ENCODE results near the gene RD3L.

The RD3L gene

DNA sequence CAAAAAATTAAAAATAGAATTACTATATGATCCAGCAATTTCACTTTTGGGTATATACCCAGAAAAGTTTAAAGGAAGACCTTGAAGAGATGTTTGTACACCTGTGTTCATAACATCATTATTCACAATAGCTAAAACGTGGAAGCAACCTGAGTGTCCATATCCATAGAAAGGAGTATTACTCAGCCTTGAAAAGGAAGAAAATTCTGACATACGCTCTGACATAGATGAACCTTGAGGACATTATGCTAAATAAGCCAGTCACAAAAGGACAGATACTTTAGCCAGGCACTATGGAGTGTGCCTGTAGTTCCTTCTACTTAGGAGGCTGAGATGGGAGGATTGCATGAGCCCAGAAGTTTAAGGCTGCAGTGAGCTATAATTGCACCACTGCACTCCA is 6.1 kb upstream of the RD3L start:
- H3K27me3 ChIP-seq (ENCODE audit: control insufficient read depth, insufficient read depth, low read length), result no peaks in the 10 kb centered on the region
- H3K9me3 ChIP-seq (ENCODE audit: control insufficient read depth, low read length), result no peaks in the 10 kb centered on the region
- no peaks in the 10 kb centered on the region for H3K36me3 ChIP-seq (ENCODE audit: control insufficient read depth, insufficient read depth, low read length)

GRCh38 chr14:103946975-103947374 is 4.6 kb upstream of the RD3L start:
- Histone ChIP-seq H3K4me1 (ENCODE audit: control insufficient read depth, insufficient read depth, low read length) (no peaks in the 10 kb centered on the region), H3K9me3 (ENCODE audit: control insufficient read depth, low read length) (no peaks in the 10 kb centered on the region), H3K27me3 (ENCODE audit: control insufficient read depth, insufficient read depth, low read length) (no peaks in the 10 kb centered on the region), H3K36me3 (ENCODE audit: control insufficient read depth, insufficient read depth, low read length) (no peaks in the 10 kb centered on the region), H3K4me3 (ENCODE audit: low read length) (no peak overlapping the region), H3K9ac (ENCODE audit: low read length) (no peak overlapping the region)

More for the DNA sequence above, 6.1 kb upstream of the RD3L start:
- Histone ChIP-seq H3K9ac (ENCODE audit: low read length) (no peak overlapping the region), H3K4me1 (ENCODE audit: control insufficient read depth, insufficient read depth, low read length) (no peaks in the 10 kb centered on the region), H3K4me3 (ENCODE audit: low read length) (no peak overlapping the region)

DNA sequence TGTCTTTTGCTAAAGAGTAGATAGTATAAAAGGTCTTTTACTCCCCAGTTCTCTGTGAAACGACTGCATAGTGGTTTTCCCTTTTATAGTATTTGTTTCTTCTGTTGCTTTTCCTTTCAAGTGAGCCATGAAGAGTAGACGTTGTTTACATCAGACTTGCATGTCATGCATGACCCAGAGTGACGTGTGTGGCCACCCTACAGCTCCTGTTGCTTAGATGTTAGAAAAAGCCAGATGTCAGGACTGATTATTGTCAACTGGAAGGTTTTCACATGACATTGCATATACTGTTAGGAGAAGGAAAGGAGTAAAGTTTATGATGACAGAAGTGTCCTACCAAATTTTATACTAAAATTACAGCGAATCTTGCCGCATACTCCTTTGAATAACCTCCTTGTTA is 1.3 kb upstream of the RD3L start:
- Histone ChIP-seq H3K27me3 (ENCODE audit: control insufficient read depth, insufficient read depth, low read length) (no peaks in the 10 kb centered on the region), H3K4me1 (ENCODE audit: control insufficient read depth, insufficient read depth, low read length) (no peaks in the 10 kb centered on the region), H3K36me3 (ENCODE audit: control insufficient read depth, insufficient read depth, low read length) (no peaks in the 10 kb centered on the region), H3K4me3 (ENCODE audit: low read length) (no peak overlapping the region), H3K9ac (ENCODE audit: low read length) (no peak overlapping the region), H3K9me3 (ENCODE audit: control insufficient read depth, low read length) (no peaks in the 10 kb centered on the region)

DNA sequence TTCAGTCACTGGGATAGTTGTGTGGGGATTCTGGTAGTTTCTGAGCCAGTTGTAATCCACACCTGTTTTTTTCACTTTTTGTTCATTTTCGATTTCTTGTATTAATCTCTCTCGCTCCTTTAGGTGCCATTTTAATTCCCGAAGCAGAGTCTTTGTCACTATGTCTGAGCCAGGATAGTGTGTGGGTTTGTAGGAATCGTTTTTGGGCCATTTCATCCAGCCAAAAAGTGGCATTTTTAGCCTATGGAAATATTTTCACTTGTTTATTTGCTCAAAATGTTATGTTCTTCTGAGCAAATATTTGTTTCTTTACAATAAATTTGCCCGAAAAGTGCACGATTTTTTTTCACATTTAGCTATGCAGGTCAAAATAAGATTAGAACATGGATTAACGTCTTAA is 867 bp downstream of the RD3L start:
- H3K9me3 ChIP-seq (ENCODE audit: control insufficient read depth, low read length), result no peaks in the 10 kb centered on the region
- no peak overlapping the region for H3K9ac ChIP-seq (ENCODE audit: low read length)
- H3K4me1 ChIP-seq (ENCODE audit: control insufficient read depth, insufficient read depth, low read length), result no peaks in the 10 kb centered on the region
- H3K4me3 ChIP-seq (ENCODE audit: low read length), result no peak overlapping the region
- no peaks in the 10 kb centered on the region for H3K36me3 ChIP-seq (ENCODE audit: control insufficient read depth, insufficient read depth, low read length)
- H3K27me3 ChIP-seq (ENCODE audit: control insufficient read depth, insufficient read depth, low read length), result no peaks in the 10 kb centered on the region

DNA sequence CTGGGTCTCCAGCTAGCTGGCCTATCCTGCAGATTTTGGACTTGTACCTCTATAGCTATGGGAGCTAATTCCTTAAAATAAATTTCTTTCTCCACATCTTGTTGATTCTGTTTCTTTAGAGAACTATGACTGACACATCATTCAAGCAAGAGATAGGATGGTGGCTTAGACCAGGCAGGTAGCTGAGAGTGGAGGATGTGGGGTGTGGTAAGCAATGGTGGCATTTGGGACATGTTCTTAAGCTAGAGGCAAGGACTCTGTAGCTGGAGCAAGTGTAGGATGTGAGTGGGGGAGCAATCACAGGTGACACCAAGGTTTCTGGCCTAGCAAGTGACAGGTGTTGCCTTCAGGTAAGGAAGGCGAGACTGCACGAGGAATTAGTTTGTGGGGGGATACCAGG is 7.2 kb downstream of the RD3L start:
- Histone ChIP-seq H3K36me3 (ENCODE audit: control insufficient read depth, insufficient read depth, low read length) (no peaks in the 10 kb centered on the region), H3K27me3 (ENCODE audit: control insufficient read depth, insufficient read depth, low read length) (no peaks in the 10 kb centered on the region), H3K9ac (ENCODE audit: low read length) (no peak overlapping the region), H3K4me3 (ENCODE audit: low read length) (no peak overlapping the region), H3K4me1 (ENCODE audit: control insufficient read depth, insufficient read depth, low read length) (no peaks in the 10 kb centered on the region), H3K9me3 (ENCODE audit: control insufficient read depth, low read length) (no peaks in the 10 kb centered on the region)

DNA sequence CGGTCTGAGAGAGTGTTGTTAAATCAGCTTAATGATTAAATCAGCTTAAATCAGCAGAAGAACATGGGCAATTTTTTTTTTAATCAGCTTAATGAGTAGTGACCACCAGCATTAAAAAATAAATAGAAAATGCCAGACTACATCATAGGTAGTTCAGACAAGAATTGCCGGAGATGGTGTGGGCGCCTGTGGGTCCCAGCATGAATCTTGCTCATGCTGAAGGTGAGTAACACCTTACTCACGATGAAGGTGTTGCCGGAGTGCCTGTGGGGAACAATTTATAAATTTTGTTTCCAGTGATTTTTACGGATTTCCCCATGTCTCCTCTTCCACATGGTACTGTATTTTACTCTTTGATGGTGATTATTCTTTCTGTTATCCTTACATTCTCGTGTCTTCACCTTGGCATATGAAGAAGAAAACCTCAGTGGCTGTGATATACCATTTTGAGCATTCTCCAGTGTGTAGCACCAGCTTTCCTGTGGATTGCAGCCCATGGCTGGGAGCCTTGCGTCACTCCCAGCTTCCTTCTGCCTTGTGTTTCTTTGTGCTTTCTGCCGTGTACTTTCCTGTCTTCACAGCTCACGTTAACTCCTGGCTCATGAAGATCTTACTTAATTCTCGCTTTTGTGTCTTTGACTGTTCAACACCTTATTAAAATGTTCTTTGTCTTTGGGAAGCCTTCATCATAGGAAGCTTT is 9.4 kb downstream of the RD3L start:
- H3K4me3 ChIP-seq (ENCODE audit: low read length), result no peak overlapping the region
- H3K27me3 ChIP-seq (ENCODE audit: control insufficient read depth, insufficient read depth, low read length), result no peaks in the 10 kb centered on the region
- no peak overlapping the region for H3K9ac ChIP-seq (ENCODE audit: low read length)
- no peaks in the 10 kb centered on the region for H3K36me3 ChIP-seq (ENCODE audit: control insufficient read depth, insufficient read depth, low read length)
- H3K4me1 ChIP-seq (ENCODE audit: control insufficient read depth, insufficient read depth, low read length), result no peaks in the 10 kb centered on the region
- H3K9me3 ChIP-seq (ENCODE audit: control insufficient read depth, low read length), result no peaks in the 10 kb centered on the region

GRCh38 chr14:103931422-103931821 is 10.9 kb downstream of the RD3L start:
- Histone ChIP-seq H3K4me3 (ENCODE audit: low read length) (no peak overlapping the region), H3K27me3 (ENCODE audit: control insufficient read depth, insufficient read depth, low read length) (peaks cover 7% of the 10 kb centered on the region), H3K4me1 (ENCODE audit: control insufficient read depth, insufficient read depth, low read length) (no peaks in the 10 kb centered on the region), H3K9me3 (ENCODE audit: control insufficient read depth, low read length) (no peaks in the 10 kb centered on the region), H3K9ac (ENCODE audit: low read length) (no peak overlapping the region), H3K36me3 (ENCODE audit: control insufficient read depth, insufficient read depth, low read length) (no peaks in the 10 kb centered on the region)

GRCh38 chr14:103930051-103930604 is 12.2 kb downstream of the RD3L start:
- peaks cover 7% of the 10 kb centered on the region for H3K27me3 ChIP-seq (ENCODE audit: control insufficient read depth, insufficient read depth, low read length)
- no peak overlapping the region for H3K9ac ChIP-seq (ENCODE audit: low read length)
- no peak overlapping the region for H3K4me3 ChIP-seq (ENCODE audit: low read length)
- no peaks in the 10 kb centered on the region for H3K4me1 ChIP-seq (ENCODE audit: control insufficient read depth, insufficient read depth, low read length)
- H3K9me3 ChIP-seq (ENCODE audit: control insufficient read depth, low read length), result no peaks in the 10 kb centered on the region
- H3K36me3 ChIP-seq (ENCODE audit: control insufficient read depth, insufficient read depth, low read length), result no peaks in the 10 kb centered on the region

- no peaks in the 10 kb centered on the region for H3K9me3 ChIP-seq (ENCODE audit: control insufficient read depth, low read length)
- H3K36me3 ChIP-seq (ENCODE audit: control insufficient read depth, insufficient read depth, low read length), result no peaks in the 10 kb centered on the region
- H3K4me1 ChIP-seq (ENCODE audit: control insufficient read depth, insufficient read depth, low read length), result no peaks in the 10 kb centered on the region
- no peak within 1 kb of the TSS for H3K4me3 ChIP-seq (ENCODE audit: low read length)
- no peak within 1 kb of the TSS for H3K9ac ChIP-seq (ENCODE audit: low read length)
- H3K27me3 ChIP-seq (ENCODE audit: control insufficient read depth, insufficient read depth, low read length), result peaks cover 7% of the 10 kb centered on the region
These were observed 14.1 kb downstream of the RD3L start, which contains the start of gene TDRD9 for GRCh38 chr14:103928011-103928890. TDRD9 (plus strand) TSS chr14:103928456; CDS start chr14:103928510, 54 bp downstream.

GRCh38 chr14:103927566-103927965 is 14.8 kb downstream of the RD3L start:
- no peak overlapping the region for H3K9ac ChIP-seq (ENCODE audit: low read length)

GRCh38 chr14:103925316-103925715 is 17.0 kb downstream of the RD3L start:
- Histone ChIP-seq H3K4me1 (ENCODE audit: control insufficient read depth, insufficient read depth, low read length) (peaks cover 5% of the 10 kb centered on the region), H3K36me3 (ENCODE audit: control insufficient read depth, insufficient read depth, low read length) (no peaks in the 10 kb centered on the region), H3K4me3 (ENCODE audit: low read length) (no peak overlapping the region), H3K9ac (ENCODE audit: low read length) (no peak overlapping the region), H3K27me3 (ENCODE audit: control insufficient read depth, insufficient read depth, low read length) (peaks cover 7% of the 10 kb centered on the region), H3K9me3 (ENCODE audit: control insufficient read depth, low read length) (no peaks in the 10 kb centered on the region)

More at GRCh38 chr14:103927566-103927965, 14.8 kb downstream of the RD3L start:
- Histone ChIP-seq H3K4me3 (ENCODE audit: low read length) (no peak overlapping the region), H3K4me1 (ENCODE audit: control insufficient read depth, insufficient read depth, low read length) (no peaks in the 10 kb centered on the region), H3K36me3 (ENCODE audit: control insufficient read depth, insufficient read depth, low read length) (no peaks in the 10 kb centered on the region), H3K27me3 (ENCODE audit: control insufficient read depth, insufficient read depth, low read length) (peaks cover 7% of the 10 kb centered on the region), H3K9me3 (ENCODE audit: control insufficient read depth, low read length) (no peaks in the 10 kb centered on the region)

GRCh38 chr14:103923863-103924262 is 18.5 kb downstream of the RD3L start:
- Histone ChIP-seq H3K9ac (ENCODE audit: low read length) (no peak overlapping the region), H3K27me3 (ENCODE audit: control insufficient read depth, insufficient read depth, low read length) (peaks cover 7% of the 10 kb centered on the region), H3K9me3 (ENCODE audit: control insufficient read depth, low read length) (no peaks in the 10 kb centered on the region), H3K4me3 (ENCODE audit: low read length) (no peak overlapping the region), H3K36me3 (ENCODE audit: control insufficient read depth, insufficient read depth, low read length) (no peaks in the 10 kb centered on the region), H3K4me1 (ENCODE audit: control insufficient read depth, insufficient read depth, low read length) (peaks cover 5% of the 10 kb centered on the region)

Measured in mucosa of stomach (tissue), 1 donor.